GM19025 (cell line): ENCODE data around the gene SLC26A1.

Source experiments
- ATAC-seq: cut with Tn5 transposase; IDR thresholded peaks from one replicate; pipeline ENCODE4 v1.9.1; 2021; ENCODE audit warnings: mild to moderate bottlenecking, low read depth, moderate library complexity; ENCODE audit not compliant: unreplicated experiment

Gene SLC26A1

GRCh38 chr4:1030031-1030430, 36.8 kb upstream of the SLC26A1 start:
- no peak for ATAC-seq

GRCh38 chr4:1029529-1029928, 36.3 kb upstream of the SLC26A1 start:
- ATAC-seq: no peak

- no peak for ATAC-seq
Measured at GRCh38 chr4:1028574-1029220, 35.5 kb upstream of the SLC26A1 start.

GRCh38 chr4:1027915-1028238, 34.7 kb upstream of the SLC26A1 start:
- ATAC-seq: no peak

- ATAC-seq: no peak
Measured at GRCh38 chr4:1027219-1027914, 34.2 kb upstream of the SLC26A1 start.

- ATAC-seq: no peak
Measured at GRCh38 chr4:1026115-1026514, 32.9 kb upstream of the SLC26A1 start.

GRCh38 chr4:1024882-1025545, 31.8 kb upstream of the SLC26A1 start:
- ATAC-seq: no peak

GRCh38 chr4:1023895-1024740, 30.9 kb upstream of the SLC26A1 start:
- ATAC-seq: no peak

- ATAC-seq: no peak
Measured at GRCh38 chr4:1023075-1023640, 30.0 kb upstream of the SLC26A1 start.

GRCh38 chr4:1022739-1023066, 29.5 kb upstream of the SLC26A1 start:
- no peak for ATAC-seq

GRCh38 chr4:1022051-1022738, 29.0 kb upstream of the SLC26A1 start:
- ATAC-seq: no peak

- peak; percentile 82 for ATAC-seq
Measured at GRCh38 chr4:1021386-1022050, 28.3 kb upstream of the SLC26A1 start.

GRCh38 chr4:1019729-1020470, 26.7 kb upstream of the SLC26A1 start:
- no peak for ATAC-seq

GRCh38 chr4:1019320-1019719, 26.1 kb upstream of the SLC26A1 start:
- ATAC-seq: no peak

GRCh38 chr4:1018147-1019020, 25.2 kb upstream of the SLC26A1 start:
- no peak for ATAC-seq

- no peak for ATAC-seq
Measured at GRCh38 chr4:1017706-1018105, 24.5 kb upstream of the SLC26A1 start.

- no peak for ATAC-seq
Measured at GRCh38 chr4:1017211-1017610, 24.0 kb upstream of the SLC26A1 start.

- ATAC-seq: no peak
Measured at GRCh38 chr4:1015746-1016145, 22.5 kb upstream of the SLC26A1 start.
